ENCODE results near the gene HOXB13.

HOXB13 gene

GRCh38 chr17:48728232-48729231 is at the start of gene HOXB13:
Gene HOXB13 (minus strand): TSS chr17:48728750. CDS start chr17:48728593, 157 bp downstream.
- DNase-seq: peak; percentile 90

DNA sequence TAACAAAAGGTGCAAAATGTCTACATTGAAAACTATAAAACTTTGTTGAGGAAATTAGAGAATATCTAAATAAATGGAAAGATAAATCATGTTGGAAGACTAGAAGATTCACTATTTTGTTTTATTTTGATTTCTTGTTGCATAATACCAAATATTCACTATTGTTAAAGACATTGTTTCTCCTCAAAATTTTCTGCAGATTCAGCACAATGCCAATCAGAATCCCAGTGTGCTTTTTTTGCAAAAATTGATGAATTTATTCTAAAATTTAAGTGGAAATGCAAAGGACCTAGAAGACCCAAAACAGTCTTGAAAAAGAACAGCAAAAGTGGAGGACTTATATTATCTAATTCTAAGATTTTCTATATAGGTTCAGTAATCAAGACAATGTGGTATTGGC is 48.1 kb upstream of the HOXB13 start:
- DNase-seq: no peak

- no peak for DNase-seq
These were observed 44.7 kb upstream of the HOXB13 start for GRCh38 chr17:48773245-48773644.

DNA sequence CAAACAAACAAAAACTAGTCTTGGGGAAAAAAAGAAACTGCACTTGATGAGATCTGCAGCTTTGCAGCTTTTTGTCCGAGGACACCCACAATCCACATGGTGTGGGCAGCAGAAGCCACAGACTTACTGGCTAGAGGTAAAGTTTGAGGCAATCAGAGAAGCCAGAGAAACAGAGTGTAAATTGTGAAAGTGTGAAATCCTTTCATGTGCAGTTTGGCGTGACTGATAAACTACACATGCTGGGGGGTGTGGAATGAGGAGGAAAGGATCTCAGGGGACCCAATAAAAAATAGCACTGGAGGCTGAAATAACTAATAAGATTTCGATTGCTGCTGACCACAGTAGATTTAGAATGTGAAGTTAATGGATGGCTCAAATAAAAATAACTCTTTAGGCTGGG is 42.4 kb upstream of the HOXB13 start:
- no peak for DNase-seq

DNA sequence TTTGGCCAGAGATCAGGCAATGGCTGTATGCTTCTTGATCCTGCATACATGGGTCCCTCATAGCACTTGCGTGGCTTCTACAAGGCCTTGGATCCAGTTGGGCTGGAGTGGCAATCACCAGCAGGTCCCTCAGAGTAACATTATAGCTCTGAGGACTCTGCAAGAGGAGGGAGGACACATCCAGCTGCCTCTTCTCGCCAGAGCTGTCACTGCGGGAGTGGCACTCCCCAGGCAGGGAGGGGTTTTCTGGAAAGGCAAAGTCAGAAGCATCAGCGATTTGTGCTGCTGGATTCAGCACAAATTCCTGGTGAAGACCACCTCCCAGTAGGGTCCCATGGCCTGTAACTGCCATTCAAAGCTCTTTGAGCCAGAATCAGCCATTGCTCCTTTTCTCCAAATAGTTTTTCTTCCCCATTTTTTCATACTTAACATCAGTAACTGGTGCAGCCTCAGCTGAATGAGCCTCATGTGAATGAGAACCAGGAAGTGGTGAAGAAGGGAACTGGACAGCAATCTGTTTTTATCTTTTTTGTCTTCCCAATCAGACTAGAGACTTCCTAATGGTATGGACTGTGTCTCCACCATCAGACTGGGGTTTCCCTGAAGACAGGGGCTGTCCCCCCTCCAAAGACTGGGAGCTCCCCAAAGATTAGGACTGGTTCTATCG is 40.6 kb upstream of the HOXB13 start:
- DNase-seq: no peak

DNA sequence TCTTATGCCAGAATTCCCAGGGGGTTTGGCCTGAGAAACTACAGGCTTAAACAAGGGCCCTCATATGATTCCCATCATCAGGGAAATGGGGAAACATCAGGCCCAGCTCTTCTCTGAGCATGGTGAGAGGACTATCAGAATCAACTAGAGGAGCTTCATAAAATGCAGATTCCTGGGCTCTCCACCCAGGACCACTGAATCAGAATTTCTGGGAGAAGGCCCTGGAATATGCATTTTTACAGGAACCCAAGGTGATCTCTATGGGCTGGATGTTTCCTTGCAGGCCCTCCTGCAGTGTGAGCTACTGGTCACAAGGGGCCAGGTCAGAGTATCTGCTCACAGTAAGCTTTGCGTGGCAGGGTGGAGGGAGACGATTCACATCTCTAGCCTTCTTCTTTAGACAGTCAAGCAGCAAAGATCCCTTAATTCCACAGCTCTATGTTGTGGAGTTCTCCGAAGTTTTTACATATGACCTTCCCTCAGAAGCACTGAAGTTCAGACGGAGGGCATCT is 38.8 kb upstream of the HOXB13 start:
- no peak for DNase-seq

DNA sequence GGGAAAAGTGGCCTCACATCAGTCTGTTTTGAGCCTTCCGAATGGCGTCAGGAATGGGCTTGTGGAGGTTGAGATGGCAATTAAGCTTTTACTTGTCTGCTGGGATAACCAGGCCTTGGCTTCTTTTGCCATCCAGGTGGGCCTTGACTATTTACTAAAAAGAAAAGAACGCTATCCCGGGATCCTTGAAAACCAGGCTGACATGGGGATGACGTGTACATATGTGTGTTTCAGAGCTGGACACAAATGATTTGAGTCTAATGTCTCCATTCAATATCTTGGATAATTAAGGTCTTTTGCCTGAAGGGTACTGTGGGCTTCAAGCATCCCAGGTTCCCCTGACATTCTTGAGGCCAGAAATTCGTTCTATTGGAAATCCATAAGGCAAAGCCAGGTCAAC is 32.6 kb upstream of the HOXB13 start:
- no peak for DNase-seq

DNA sequence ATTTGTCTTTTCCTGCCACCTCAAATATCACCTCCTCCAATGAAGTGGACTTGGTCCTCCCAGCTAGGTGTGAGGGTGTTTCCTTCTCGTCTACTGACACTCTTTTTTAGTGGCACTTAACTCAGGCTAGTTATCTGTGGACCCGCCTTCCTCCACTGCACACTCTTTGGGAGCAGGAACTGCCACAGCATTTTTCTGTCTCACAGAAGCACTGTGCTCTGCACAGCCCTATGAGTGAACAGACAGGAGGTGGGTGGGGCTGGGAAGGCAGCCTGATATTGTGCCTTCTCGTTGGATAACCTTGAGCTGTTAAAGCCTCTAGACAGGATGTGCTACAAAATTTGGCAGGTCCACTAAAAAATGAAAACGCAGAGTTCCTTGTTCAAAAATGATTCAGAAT is 31.9 kb upstream of the HOXB13 start:
- DNase-seq: peak; percentile 32

DNA sequence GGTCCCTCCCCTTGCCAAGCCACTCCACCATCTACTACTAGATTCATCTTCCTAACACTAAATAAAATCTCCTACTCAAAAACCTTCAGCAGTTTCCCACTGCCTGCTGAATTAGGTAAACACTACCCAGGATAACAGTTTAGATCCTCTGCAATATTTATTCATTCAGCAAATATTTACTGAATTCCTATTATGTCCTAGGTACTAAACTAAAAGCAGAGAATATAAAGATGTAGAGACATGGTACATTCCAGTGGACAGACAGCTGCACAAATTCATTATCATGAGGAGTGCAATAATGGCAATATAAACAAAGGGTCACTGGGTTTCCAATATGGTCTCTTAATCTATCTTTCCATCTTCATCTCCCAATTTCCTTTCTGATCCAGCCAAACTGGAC is 30.7 kb upstream of the HOXB13 start:
- DNase-seq: no peak

DNA sequence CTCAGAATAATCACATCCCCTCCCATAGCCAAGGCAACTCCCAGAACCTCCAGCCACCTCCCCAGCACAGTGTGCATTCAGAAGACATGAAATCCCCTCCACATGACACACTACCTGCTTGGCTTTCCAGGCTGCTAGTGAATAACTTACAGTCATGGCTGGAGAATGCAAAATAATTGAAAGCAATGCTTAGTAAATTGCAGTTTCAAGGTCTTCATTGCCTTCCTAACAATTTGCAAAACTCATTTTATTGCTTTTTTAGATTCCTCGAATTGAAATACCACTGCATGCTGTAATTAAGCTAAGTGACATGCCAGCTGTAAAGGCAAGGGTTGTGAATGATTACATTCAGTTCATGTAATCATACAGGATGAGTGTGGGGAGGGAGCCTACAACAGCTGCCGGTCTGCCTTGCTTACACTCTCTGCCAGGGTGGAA is 29.0 kb upstream of the HOXB13 start:
- DNase-seq: no peak

DNA sequence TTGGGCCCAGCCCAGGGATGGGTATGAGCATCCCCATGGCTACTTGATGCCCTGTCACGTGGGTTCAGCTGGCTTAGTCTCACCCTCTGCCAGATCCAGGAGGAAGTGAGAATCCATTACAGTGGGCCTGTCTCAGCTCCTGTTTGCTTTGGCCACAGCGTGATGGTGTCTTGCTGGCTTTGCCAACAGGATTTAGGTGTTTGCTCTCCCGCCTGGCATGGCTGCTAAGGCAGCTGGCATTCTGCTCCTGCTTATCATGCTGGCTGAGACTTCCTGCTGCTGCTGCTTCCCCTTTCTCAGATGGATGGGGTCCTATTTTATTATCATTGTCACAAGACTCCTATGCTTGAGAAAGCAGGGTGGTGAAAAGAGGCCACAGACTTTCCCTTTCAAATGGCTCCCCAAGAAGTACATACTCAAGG is 28.3 kb upstream of the HOXB13 start:
- DNase-seq: no peak

DNA sequence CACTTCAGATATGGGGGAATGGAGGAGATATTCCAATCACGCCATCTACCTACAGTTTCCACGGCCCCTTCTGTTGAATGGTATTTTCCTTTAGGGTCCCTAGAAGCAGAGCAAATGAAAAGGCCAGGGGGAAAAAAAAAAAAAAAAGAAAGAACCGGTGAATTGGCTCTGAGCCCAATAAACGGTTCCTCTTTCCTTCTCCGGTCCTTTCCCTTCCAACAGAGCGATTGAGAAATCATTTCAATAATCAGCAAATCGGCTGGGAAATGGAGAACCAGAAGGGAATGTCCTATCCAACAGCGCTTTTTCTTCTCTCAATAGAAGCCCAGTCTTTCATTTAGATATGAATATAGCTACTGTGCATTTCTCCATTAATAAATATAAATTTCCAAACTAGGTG is 26.8 kb upstream of the HOXB13 start:
- no peak for DNase-seq

DNA sequence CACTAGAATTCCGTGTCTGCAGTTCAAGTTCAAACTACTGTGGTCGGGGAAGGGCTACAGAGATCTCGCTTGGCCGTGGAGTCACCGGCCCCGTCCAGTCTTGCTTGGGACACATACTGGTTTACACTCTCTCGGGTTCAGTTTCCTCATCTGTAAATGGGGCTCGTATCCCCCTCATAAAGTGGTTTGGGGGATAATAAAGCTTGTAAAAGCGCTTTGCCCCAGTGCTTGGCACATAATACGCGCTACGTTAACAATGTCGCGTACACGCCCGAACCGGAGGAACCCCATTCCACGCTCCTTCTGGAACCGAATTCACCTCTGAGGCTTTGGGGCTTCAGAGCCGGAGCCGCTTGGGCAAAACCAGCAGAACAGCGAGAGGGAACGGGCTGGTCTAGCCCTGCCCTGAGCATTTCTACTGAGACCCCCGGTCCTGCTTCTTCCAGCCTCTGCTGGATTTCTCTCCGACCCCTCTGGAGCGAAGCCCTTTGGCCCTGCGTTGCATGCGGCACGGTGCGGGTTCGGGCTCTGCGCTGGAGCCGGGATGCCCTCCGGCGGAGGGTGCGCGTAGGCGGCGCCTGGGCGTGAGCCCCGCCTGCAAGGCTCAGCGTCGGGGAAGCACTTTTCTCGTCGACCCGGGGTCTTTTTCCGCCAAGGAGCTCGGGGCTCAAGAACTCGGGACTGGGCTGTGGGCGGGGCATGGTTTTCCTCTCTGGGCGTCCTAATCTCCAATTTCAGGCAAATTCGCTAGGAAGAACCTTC is 26.1 kb upstream of the HOXB13 start:
- DNase-seq: no peak

GRCh38 chr17:48753794-48754499 is 25.4 kb upstream of the HOXB13 start:
- DNase-seq: no peak

DNA sequence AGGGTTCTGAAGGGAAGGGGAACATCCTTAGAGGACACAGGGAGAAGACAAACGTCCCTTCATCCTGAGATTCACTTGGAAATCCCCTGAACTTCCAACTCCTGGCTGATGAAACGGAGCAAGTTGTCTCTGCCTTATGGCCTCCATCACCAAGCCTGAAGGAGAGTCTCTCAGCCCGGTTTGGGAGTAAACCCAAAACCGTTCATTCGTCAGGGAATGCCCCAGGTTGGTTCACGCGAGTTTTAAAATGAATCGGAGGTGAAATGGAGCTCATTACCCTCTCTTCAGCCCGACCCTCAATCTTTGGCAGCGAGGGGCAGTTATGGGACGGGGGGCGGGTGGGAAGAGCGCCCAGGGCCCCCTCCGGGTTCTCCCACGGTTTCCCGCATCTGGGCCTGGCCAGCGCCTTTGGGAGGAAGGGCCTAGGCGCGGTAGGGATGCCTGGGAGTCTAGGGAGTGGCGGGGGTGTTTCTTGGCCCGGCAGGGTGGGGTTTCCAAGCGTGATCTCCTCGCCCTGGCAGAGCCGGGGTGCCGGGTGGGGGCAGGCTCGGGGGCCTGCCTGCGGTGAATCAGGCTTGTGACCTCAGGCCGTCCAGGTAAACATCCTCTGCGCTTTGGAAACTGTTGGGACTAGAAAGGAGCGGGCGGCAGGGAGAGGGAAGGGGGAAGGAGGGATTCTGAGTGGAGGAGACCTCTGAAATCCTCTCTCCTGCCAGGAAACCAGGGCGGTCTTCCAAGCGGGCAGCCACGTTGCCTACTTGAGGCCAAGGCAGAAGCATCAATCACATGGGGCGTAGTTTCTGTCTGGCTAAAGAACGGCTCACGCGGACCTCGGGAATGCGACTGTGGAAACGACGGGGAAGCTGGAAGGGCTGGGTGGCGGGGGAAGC is 24.1 kb upstream of the HOXB13 start:
- no peak for DNase-seq

GRCh38 chr17:48751733-48752398 is 23.3 kb upstream of the HOXB13 start:
- no peak for DNase-seq

DNA sequence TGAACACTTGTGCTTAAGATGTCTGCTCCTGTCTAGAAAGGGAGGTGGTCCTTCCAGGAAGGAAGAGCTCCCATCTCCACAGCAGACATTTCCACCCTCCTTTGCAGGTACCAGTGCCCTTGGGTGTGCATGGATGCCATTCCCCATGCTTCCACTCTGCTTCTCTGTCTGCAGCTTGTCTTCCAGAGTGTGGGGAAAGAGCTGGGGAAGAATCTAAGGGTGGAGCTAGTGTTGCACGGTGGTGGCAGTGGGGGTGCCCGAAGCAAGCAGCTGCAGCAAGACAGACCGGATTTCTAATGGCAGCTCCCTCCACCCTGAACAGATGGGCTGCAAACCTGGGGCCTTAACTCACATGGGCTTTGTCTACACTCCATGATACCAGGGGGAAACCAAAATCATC is 22.6 kb upstream of the HOXB13 start:
- peak; percentile 23 for DNase-seq

- no peak for DNase-seq
These were observed 21.3 kb upstream of the HOXB13 start for GRCh38 chr17:48749621-48750553.

DNA sequence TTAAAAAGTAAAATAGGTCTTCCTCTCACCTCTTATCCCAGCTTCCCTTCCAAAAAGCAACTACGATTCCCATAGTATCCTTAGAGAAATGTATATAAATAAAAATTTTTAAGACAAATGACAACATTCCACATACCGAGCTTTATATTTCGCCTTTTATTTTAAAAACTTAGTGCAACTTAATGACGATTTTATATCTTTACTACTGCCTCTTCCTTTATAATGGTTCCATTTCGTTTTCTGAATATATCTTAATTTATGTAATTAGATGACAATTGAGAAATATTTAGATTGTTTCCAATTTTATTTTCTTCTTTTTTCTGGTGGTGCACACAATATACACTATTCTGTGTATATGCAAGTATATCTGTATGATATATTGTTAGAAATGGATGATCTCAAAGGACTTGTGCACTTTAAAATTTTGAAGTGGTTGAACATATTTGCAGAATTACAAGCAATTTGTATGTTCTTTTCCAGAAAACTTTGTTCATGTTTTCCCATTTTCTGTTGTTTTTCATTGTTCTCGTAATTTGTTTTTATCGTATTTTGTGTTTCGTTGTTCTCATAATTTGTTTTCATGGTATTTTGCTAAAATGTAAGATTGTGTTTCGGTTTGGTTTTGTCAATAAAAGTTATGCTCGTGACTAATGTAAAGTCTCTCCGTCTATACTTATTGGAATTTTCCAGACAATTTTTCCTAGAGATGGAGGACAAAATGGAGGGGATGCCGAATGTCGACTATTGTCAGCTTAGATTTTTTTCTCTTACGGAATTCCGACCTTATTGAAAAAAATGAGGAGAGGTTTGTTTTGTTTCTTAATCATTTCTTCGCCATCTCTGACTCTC is 20.4 kb upstream of the HOXB13 start:
- no peak for DNase-seq
